ENCODE measurements around the gene DLGAP1.
A peak's percentile ranks its signal among the peaks of the same experiment; 100 is the strongest.

DLGAP1 gene

GRCh38 chr18:3449512-3450011 lies 1005.5 kb downstream of the DLGAP1 start:
- DNase-seq (ENCODE audit: low read depth) = no peak

DNA sequence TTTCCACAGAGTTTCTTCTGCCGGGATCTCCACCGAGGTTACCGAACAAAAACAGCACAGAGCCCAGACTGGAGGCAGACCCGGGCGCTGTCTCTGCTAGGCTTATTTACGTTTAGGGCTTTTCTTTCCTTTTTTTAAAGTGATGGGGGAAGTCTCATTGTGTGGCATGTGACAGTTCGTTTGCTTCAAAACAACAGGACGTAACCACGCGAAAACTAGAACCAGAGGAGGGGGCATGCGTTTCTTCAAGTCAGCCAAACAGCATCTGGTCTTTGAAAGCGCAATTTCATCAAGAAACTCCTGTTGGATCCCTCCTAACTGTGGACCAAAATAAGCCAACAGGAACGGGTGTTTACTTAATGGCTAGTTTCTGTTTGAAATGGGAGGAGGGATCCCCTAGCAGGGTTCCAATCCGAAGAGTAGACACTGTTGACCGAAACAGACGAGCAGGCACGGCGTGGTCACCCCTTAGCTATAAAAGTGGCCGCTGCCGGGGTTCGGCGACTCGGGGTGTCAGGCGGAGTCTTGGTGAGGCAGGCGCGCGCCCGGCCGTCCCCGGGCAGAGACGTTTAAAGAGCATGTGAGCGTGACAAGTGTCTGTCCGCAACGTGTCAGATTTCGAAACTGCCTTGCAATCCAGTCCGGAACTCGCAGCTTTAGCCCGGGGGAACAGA lies 1006.1 kb downstream of the DLGAP1 start:
- no peak for DNase-seq (ENCODE audit: low read depth)

DNA sequence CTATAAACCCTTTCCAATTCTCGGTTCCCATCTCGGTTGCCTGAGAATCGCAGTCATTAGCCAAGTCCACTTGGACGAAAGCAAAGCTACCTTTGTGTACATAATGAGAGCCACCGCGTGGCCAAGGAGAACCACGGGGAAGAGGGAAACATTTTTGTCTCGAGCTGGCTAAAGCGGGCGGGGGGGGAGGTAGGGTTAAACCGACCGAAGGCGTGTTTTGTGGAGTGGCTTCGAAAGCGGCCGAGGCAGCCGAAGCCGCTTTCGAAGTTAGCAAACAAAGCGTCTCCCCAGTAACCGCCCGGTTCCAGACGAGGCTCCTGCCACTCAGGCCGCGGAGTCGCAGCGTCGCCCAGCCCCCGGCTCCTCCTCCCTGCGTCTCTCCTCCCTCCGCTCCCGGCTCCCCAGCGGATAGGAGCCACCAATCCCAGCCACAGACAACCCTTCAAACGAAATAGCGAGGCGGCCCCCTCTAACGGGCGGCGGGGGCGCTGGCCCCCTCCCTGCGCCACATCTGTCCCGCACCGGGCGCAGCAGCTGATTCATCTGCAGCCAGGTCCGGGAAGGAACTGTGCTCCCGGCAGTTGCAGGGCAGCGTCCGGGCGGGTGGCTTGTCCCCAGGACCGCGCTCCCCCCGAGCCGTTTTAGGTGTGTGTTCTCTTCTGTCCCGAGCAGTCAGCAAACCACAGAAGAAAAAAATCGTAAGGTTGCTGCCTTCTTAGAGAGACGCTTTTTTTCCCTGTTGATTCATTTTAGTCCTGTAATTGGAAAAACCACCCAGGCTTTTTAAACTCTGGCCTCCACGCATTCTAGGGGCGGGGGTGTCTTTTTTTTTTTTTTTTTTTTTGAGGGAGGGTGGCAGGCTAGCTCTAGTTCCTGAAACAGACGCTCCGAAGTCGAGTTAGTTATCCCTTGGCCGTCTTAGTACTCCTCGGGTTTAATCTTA lies 1006.9 kb downstream of the DLGAP1 start:
- peak; percentile 84 for DNase-seq (ENCODE audit: low read depth)

DNA sequence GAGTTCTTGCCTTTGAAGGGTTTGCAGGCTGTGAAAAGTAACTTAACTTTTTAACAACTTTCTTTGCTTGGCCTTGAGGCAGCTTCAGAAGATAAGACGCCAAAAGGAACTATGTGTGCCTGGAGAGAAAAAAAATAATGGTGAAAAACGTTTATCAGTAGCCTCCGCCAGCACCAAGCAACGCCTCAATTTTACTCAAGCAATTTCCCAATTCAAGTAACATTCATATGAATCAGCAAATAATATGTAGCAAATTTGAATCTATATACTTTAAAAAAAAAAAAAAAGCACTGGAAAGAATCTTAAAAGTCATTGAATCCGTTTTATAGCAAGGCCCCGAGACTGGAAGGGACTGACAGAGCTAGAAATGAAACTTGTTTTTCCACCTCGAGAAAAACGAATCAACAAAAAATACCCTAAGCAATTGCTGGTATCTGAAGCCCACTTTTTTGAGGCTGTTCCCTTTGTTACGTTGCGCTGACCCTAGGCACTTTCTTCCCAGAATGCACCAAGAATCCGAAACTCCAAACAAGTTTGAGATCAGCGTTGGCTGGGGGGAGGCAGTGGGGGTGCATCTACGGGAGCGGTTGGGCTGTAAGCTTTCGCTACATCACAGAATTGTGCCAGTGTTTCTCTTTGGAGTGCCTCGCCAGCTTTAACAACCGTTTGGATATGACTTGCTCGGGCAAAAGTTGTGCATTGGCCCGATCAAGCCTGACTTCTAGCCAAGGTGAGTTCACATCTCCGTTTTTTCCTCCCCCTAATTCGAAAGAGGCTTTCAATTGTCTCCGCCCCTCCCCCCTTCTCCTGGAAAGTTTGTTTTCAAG lies 1007.8 kb downstream of the DLGAP1 start:
- DNase-seq (ENCODE audit: low read depth) = no peak

All from non-pigmented ciliary epithelial cell (primary cell).